GM18867 (cell line): ENCODE data around the gene KRT39.

Experiments
- ATAC-seq: cut with Tn5 transposase; IDR thresholded peaks from one replicate; pipeline ENCODE4 v1.9.1; 2021; ENCODE audit warnings: mild to moderate bottlenecking, moderate library complexity; ENCODE audit not compliant: unreplicated experiment

Gene KRT39

DNA sequence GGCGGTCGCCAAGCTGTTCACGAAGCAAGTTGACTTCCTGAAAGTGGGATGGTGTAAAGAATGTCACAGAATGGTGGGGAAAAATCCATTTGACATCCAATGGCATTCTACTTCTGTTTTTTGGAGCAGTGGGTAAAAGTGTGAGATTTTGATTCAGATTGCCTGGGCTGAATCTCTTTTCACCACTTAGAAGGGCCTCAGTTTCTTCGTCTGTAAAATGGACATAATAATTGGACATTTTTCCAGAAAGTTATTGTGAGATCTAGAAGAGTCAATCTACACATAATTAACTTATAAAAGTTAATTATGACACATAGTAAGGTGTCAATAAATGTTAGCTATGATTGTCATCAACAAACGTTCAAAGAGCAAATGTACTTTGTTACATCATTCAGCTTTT lies 14.4 kb upstream of the KRT39 start:
- ATAC-seq, result no peak

DNA sequence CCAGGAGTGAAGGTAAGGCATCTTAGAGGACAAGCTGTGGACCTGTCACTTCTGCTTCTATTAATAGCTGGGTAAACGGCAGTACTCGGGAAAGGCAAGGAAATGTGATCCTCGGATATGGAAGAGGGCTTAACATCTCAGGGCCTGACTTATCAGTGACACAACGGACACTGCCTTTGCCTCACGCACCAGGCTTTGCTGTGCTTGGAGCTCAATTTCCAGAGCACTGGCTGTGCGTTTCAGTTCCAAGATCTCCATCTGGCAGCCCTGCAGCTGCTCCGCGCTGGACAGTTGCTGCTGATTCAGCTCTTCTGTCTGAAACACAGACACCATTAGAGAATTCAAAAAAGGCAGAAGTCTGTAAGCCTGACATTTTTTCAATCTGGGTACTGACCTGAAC lies 13.8 kb upstream of the KRT39 start:
- ATAC-seq, result no peak

DNA sequence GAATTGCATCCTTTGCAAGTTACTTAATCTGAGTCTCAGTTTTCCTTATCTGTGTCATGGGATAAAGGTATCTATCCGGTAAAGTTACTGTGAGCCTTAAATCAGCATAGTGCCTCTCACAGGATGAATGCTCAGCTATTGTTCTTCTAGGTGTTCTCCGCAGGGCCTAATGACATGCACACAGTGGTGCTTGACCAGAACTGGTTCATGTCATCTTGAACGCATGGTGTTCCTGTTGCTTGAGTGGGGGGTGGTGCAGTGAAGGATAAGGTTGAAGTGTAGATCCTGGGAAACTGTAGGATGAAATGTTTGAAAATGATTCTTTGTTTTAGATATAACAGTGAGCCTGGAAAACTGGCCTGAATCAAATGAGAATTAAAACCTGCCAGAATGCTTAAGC lies 13.4 kb upstream of the KRT39 start:
- ATAC-seq, result no peak

DNA sequence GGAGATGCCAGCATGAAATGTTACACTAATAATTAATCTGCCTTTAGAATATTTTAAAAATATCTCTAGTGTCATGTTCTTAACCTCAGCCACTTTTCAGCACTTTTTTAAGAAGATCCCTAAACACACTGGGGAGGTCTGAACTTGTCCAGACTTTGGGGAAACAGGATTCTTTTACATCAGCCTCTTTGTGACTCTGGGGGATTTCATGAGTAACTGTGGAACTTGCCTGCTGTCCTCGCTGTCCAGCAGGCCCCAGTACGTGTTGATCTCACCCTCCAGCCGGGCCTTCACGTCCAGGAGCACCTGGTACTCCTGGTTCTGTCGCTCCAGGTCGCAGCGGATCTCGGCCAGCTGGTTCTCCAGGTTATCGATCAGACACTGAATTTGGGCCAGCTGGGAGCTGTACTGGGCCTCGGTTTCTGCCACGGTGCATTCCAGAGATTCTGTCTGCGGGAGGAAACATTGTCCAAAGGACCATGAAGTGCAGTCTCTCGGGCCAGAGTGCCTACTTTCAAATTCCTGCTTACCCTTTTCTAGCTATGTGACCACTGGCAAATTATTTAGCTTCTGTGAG lies 11.9 kb upstream of the KRT39 start:
- no peak for ATAC-seq

DNA sequence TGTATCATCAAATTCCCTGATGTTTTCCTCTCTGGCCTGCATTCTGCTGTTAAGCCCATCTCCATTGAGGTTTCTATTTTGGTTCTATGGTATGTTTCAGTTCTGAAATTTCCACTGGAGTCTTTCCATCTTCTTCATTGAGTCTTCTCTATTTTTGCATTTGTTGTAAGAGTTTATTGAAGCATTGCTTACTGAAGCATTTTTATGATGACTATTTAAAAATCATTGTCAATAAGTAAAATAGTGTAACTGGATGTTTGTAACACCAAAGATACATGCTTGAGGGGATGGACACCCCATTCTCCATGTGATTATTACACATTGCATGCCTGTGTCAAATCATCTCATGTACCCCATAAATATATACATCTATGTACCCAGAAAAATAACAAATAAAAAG lies 8.8 kb upstream of the KRT39 start:
- ATAC-seq, result no peak

DNA sequence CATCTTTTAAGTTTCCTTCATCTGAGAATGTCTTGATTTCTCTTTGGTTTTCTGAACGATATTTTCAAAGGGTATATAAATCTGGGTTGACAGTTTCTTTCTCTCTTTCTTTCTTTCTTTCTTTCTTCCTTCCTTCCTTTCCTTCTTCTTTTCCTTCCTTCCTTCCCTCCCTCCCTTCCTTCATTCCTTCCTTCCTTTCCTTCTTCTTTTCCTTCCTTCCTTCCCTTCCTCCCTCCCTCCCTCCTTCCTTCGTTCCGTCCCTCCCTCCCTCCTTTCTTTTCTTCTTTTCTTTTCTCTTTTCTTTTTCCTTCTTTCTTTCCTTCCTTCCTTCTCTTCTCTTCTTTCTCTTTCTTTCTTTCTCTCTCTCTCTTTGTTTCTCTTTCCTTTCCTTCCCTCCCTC lies 7.6 kb upstream of the KRT39 start:
- ATAC-seq, result no peak

DNA sequence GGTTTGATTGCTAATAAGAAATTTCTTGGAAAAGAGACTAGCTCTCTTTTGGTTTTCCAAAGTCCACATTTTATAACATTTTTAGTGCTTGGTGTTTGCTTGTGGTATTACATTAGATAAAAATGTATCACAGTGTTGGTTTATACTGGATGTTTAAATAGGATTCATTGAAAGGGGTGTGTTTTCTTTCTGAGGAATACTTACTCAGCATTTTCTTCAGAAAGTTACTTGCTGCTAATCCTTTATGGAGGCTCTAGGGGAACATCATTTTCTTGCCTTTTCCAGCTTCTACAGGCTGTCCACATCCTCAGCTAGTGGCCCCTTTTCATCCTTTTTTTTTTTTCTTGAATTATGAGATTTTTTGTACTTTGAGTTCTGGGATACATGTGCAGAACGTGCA lies 834 bp upstream of the KRT39 start:
- no peak for ATAC-seq

DNA sequence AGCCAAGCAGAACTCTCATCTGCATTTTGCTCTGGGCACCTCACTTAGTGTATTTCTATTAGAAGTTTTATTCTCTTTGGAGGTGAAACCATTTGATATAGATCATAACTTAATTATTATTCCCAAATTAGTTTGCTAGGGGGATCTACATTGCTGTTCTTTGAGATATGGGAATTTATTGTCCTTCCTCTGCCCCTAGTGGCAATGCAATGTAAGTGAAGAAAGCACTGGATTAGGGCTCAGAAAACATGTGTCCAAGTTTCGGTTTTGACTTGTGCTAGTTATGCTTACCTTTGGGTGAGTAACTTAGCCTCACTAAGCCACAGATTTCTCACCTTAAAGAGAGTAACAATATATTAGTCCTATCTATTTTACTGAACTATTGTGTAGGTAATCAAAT lies 2.9 kb downstream of the KRT39 start:
- no peak for ATAC-seq

DNA sequence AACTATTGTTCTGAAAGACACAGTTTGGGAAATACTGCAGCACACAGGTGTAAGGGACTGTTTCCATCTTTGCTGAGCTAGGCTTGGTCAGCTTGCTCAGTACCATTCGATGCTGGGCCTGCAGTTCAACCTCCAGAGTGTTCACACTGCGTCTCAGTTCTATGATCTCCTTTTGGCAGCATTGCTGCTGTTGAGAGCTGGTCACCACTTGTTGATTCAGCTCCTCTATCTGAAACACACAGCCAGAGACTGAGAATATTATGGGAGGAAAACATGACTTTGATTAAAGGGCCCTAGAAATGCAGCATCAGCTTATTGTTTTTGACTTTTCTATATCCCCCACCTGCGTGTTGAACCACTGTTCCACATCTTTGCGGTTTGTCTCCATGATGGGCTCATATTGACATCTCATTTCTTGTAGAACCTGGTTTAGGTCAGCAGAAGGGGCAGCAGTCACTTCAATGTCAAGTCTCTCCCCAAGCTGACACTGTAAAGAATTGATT lies 4.6 kb downstream of the KRT39 start:
- no peak for ATAC-seq

DNA sequence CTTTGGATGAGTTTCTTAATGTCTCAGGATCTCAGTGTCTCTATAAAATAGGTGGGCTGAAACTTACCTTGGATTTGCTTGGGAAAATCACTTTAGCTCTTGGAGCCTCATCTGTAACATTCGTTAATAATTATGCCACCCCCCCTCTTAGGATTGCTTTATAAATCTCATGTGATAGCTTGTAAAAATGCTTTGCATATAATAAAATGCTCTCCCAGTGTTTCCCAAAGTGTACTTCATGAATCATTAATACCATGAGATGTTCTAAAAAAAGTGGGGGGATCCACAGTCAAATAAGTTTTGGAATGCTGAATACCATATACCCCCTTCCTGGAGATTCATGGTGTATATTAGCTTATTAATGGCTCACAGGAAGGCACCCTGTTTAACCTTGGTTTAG lies 5.2 kb downstream of the KRT39 start:
- ATAC-seq, result no peak

DNA sequence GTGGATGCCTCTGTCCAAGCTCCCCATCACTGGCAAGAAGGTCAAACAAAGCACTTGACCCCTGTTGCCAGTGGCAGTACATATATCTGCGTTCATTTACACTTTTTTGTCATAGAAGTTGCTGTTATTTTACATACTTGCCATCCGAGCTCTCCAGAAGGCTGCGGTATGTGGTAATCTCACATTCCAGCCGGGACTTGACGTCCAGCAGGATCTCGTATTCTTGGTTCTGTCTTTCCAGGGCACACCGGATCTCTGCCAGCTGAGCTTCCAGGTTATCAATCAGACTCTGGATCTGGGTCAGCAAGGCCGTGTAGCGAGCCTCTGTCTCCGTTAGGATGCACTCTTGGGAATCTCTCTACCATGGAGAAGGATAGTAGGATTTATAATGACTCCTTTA lies 6.6 kb downstream of the KRT39 start:
- ATAC-seq, result no peak

DNA sequence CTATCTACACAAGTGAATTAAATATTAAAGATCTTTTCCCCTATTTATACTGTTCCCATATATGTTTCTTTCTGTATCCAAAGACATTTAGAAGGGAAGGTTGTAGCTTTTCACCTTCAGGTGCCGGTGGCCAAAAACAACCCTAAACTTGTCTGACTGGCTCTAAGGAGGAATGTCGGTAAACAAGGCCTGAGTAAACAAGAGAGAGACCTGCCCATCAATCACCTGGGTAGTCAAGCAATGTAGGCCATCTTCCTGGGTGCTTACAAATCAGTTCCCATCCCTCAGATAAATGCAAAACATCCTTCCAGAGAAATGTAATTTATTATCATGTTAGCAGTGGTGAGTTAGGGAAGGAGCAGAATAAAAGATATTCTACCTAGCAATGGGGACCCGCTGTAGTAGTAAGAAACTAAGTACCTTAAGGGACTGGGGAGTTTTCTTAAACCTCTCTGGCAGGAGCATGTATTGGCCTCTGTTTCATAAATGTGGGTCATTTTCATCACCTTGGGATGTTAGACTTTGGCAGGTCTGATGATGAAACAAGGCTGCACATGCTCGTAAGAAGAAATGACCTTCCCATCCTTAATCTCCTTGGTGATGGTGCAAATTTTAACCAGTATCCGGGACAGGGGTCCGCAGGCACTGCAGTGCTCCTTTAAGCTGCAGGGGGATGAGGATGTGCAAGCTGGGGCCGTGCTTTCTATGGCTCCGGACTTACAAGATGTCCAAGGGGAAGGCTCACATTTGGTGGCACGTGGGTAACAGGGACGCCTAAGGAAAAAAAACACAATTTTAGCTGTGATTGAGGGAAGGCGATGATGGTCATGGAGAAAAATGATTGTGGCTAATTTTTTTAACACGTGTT lies 8.4 kb downstream of the KRT39 start:
- no peak for ATAC-seq

DNA sequence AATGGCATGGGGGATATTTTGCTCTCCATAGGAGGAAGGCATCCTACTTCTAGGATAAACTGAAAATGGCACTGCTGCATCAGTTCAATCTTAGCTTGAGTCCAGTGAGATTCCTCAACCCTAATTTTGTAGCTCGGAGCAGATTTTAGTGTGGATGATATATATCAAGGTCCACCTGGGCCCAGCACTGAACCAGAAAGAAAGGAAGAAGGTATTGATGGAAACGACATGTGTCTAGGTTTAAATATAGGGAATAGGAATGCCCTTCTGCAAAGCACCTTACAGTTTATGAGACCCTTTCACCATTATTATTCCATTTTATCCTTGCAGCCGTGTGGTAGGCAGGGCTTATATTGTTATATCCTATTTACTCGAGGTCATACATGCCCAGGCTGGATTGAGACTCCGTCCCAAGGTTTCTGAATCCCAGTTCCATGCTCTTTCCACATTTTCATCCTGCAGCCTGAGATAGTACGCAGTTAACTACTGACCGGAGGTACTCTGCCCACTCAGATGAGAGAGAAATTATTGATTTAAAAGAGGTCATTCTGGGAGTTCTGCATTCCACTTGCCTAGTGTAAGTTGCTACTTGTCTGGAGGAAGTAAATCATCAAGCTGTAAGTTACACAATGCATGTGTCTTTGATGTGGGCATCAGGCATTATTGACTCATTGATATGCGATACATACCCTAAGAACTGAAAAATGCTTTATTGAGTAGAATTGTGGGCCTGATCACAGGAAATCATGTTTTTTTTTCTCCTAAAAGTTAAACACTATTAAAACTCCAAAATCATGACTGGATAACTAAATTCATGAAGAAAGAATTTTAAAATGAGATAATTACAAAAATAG lies 10.1 kb downstream of the KRT39 start:
- ATAC-seq, result no peak

DNA sequence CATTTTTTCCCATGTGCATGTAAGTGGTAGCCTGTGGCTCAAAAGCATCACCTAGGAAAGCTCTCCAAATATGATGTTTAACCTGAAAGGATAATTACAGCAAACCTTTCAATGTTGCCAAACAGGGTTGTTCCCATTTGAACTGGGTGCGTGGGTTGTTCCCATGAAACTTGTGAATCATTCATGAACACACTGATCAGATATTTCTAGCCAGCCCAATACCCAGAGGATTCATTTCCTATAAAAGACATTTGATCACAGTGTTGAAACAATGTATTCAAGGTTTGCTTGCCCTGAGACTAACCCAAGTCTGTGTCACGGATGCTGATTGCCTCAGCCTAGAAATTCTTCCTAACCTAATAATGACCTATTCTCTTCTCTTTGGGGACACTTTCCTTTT lies 12.9 kb downstream of the KRT39 start:
- ATAC-seq, result no peak

DNA sequence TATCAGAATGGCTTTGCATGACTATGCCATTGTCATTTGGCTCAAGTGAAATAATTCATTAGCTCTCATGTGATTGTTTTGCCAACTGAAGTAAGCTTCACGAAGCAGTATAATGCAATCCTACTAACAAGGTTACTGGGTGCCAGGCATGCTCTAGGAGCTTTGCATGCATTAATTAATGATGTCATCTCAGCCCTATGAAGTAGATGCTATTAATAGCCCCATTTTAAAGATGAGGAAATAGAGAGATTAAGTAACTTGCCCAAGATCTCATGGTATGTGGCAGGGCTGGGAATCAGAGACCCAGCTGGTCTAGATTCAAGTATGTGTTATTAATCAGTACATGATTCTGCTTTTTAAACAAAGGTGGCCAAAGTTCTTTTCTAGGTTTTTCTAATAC lies 14.1 kb downstream of the KRT39 start:
- no peak for ATAC-seq

DNA sequence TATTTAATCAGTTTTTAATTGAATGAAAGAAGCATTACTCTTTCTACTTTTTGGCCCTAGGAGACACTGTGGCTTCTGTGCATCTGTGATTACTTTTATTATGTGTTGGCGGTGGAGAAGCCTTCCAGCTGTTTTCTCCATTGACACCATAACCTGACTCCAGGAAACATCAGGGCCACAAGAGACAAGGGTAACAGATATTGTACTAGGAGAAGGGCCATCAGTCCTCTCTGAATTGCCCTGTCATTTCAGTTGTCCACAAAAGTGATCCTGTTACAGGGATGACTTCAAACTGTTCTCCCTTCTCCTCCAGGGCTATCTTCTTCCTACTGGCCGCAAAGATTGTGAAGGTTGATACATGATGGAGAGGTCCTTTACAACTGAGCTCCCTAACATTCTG lies 14.6 kb downstream of the KRT39 start:
- ATAC-seq, result no peak

DNA sequence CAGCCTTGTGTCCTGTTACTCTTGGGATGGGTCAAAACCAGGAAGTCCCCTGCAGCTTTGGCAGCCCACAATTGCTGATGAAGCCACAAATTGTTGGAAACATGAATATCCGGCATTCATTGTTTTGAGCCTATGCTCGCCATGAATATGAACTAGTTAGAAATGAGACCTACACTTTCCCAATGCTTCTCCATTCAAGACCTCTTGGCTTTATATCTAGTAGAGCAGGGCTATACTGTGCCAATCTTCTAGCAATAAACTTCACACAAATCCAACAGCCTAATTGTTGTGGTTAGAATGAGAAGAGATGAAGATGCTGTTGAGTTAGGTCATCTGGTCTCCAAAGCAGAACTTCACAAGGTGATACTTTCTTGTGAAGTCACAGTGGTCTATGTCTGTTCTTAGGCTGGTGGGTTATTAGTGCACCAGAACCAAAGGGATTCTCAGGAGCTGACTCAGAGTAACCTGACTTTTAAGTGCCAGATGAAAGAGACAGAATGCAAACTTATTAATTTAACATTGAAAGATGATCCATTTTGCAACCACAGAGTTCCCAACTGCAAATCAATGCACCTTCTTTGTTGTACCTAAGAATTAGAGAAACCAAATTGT lies 15.6 kb downstream of the KRT39 start:
- no peak for ATAC-seq

DNA sequence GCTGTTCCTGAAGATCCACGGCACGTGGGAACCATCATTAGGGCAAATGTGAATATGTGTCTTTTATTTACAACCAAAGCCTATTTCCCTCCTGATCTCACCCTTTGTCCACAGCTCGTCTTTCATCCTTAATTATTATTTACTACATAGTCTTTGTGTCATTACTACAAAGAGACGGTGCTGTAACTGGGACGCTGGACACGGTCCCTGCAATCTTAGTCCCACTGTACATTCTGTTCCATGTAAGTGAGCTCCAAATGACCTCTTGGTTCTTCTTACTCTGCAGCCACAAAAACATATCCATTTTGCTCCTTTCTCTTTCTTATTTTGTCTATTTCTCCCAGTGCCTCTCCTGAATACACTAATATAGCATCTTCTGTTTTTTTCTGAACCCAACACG lies 16.6 kb downstream of the KRT39 start:
- ATAC-seq, result no peak

DNA sequence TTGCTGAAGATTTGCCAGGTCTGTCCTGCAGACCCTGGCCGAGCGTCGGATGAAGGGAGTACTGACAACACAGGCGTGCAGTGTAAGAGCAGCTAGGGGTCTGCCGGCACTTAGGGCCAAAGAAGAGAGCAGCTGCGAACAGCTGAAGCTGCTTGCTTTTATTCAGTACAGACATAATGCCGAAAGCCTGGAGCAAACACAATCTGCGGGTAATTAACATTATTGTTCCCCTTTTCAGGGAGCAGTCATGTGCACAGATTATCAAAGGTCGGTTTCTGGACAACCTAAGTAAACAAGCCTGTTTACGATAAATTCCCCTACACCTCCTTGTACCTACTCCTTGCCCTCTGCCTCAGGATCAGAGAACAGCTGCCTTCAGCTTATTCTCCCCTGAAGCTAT lies 17.3 kb downstream of the KRT39 start:
- no peak for ATAC-seq

DNA sequence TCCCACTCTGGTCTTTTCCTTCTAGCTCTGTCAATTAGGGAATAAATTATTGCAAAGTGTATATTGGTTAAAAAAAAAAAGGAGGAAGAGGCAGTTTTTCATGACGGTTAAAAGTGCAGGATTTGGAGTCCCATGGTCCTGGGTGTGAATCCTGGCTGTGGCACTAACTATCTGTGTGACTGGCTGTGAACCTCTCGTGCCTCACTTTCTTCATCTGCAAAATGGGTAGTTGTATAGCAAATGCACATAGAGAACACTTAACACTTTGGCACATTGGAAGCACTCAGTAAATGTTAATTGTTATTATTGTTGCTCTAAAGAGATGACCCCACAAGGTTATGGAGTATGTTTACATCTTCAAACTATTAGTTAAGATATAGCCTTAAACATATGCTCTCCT lies 18.8 kb downstream of the KRT39 start:
- no peak for ATAC-seq

DNA sequence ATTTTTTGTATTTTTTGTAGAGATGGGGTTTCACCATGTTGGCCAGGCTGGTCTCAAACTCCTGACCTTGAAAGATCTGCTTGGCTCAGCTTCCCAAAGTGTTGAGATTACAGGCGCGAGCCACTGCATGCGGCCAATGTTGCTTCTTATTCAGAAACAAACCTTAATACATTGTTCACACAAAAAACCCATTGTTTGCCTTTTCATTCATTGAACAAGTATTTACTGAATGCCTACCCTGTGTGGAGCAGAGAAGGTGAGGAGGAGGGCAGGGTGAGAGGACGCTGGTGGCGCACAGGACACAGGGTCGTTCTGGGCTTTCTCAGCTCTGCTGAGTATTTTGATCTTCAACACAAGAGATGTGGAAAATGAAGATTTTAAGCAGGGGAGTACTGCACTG lies 21.3 kb downstream of the KRT39 start:
- no peak for ATAC-seq
